ENCODE data around the gene KLK3.

Gene KLK3

DNA sequence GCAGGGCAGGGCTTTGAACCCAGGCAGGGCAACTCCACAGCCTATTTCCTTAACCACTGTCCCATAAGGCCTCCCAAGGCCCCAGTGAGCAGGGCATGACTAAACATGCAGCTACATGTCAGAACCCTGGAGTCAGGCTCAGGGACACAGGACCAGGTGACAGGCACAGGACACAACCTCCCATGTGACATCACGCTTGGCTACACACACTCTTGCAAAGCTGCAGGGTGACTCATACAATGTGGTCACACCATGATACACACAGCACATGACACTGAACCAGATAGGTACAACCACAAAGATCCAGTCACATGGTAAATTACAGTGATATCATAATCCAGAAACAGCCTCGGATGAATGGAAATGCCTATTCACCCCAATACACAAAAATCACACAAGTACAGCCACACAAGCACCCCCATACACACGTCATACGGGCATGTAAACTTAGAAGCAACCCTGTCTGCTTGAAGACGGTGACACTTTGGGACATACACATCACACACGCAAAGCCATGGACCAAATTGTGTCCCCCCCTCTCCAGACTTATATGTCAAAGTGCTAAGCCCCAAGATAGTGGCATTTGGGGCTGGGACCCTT is 42.0 kb downstream of the KLK3 start:
- DNase-seq, result no peak

DNA sequence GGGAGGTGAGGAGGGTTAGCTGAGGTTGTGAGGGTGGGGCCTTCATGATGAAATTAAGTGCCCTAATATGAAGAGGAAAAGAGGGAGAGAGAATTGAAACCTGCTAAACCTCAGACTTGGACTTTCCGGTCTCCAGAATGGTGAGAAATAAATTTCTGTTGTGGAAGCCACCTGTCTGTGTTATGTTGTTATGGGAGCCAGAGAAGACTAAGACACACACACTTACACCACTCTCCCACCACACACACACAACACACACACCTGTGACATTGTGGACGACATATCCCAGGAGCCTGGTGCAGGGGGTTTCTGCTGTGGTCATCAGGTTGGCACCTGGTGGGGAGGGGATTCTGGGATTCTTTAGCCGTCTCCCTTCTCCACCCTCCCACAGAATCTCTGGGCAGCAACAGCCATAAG is 42.5 kb downstream of the KLK3 start:
- DNase-seq, result no peak

DNA sequence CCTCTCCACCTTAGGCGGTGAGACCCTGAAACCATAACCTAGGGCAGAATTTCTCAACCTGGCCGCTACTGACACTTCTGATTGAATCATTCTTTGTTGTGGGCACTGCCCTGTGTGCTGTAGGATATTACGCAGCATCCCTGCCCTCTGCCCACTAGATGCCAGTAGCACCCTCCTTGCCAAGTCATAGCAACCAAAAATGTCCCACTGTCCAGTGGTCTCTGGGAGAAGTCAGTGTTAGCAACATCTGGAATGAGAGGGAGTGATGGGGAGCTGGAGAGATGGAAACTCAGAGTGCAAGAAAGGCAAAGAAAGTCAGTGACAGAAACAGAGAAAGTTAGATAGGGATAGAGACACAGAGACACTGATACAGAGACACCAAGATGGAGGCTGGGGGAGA is 42.9 kb downstream of the KLK3 start:
- no peak for DNase-seq

DNA sequence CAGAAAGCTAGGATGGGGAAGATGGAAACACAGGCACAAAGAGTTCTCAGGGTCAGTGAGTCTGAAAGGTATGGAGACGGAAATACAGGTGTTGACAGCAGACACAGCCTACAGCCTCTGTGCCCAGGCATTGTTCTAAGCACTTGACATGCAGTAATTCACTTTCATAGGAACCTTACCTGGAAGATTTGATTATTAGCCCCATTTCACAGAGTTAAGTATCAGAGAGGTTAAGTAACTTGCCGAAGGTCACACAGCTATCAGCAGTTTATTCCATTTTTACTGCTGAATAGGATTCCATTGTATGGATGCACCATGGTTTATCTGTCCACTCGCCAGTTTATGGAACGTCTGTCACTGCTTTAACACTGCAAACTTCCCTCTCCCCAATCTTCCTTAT is 43.3 kb downstream of the KLK3 start:
- DNase-seq, result no peak

DNA sequence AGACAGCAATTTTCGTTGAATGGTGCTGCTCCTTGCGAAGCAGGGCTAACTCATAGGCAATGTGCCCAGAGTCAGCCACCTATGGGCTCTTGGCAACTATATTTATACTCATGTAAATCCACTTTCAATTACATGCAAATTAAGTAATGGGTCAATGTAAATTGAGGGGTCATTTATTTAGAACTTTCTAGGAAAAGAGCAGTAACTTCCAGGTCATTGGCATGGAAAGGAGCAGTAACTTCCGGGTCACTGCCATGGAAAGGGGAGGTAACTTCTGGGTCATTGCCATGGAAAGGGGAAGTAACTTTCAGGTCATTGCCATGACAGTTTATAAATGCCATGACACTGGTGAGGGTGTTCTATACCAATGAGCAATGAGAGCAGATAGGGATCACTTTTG is 44.9 kb downstream of the KLK3 start:
- DNase-seq, result no peak

DNA sequence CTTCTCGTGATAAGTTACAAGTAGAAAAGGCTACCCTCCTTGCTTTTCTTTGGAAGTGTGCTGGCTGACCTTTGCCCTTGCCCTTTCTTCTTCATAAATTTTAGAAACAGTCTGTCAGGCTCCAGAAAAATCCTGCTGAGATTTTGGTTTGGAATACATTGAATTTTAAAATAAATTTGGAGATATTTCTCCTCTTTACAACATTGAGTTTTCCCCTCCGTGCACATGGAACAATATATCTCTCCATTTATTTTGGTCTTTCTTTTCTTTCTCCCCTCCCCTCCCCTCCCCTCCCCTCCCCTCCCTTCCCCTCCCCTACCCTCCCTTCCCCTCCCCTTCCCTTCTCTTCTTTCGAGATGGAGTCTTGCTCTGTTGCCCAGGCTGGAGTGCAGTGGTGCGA is 47.9 kb downstream of the KLK3 start:
- DNase-seq, result no peak

DNA sequence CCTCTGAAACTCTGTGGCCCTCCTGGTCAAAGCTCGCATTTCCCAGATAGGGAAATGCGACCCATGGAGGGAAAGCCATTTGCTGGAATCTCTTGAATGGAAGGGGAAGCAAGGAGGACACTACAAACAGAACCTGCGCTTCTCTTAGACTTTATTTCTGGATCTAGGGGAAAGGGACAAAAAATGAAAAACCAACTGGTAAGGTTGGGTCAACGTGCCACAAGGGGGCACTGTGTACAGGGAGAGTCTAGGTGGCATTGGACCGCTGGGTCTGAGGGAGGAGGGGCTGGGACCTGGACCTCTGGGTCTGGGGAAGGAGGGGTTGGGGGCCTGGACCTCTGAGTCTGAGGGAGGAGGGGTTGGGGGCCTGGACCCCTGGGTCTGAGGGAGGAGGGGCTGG is 51.5 kb downstream of the KLK3 start:
- DNase-seq, result peak in 2 of 56 donors; percentile 3 to 5

DNA sequence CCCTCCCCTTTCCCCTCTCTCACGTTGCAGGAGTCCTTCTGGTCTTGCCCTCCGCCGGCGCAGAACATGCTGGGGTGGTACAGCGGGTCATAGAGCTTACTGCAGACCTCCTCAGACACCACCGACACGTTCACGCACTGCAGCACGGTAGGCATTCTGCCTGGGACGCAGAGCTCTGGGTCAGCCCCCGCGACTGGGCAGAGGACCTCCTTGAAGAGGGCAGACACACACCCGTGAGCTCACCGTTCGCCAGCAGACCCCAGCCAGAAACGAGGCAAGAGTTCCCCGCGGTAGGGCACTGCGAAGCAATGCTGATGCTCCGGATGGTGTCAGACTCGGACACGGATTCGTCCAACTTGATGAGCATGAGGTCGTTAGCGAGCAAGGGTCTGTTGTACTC is 53.6 kb downstream of the KLK3 start:
- no peak for DNase-seq

DNA sequence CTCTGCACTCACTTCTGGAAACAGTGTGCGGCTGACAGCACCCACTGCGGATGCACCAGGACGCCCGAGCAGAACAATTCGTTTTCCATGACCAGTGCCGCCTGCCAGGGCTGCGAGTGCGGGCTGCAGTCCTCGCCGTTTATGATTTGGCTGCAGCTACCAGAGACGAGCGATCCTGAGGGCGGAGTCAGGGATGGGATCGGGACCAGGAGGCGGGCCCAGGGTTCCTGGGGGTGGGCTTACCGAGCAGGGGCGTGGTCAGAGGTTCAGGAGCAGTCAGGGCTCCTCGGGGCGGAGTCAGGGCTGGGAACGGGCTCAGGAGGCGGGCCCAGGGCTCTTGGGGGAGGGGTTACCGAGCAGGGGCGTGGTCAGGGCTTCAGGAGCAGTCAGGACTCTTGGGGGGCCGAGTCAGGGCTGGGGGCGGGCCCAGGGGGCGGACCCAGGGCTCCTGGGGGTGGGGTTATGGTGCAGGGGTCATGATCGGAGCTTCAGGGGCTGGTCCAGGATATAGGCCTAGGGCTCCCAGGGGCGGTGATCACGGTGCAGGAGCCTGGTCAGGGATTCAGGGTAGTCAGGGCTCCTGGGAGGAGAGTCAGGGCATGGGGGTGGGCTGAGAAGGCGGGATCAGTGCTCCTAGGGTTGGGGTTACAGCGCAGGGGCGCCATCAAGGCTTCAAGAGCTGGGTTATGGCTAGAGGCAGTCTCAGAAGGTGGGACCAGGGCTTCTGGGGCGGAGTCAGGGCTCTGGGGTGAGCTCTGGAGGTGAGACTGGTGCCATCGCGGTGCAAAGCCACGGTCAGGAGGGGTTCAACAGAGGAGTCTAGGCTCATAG is 54.7 kb downstream of the KLK3 start:
- DNase-seq, result peak in 16 of 56 donors; percentile 0 to 57 (median 15)
